MG63 (cell line): ENCODE results near the gene ATP2B3. TPM values are rescaled to one million over a fixed set of nuclear protein-coding genes. Genes with fewer than 3 reads are reported as not detected.
A peak's percentile ranks its signal among the peaks of the same experiment; 100 is the strongest.

ENCODE experiments used
- DNase-seq: peaks from one replicate; pipeline ENCODE4 v3.0.0-alpha.2; 2020
- H3K27me3 ChIP-seq: fragments of 250-450 bp; sonication (Bioruptor Pico); 2 replicates; pipeline ENCODE4 v1.5.1; 2020; ENCODE audit warnings: mild to moderate bottlenecking, moderate library complexity
- H3K36me3 ChIP-seq: fragments of 250-450 bp; sonication (Bioruptor Pico); 2 replicates; pipeline ENCODE4 v1.5.1; 2020; ENCODE audit warnings: mild to moderate bottlenecking, moderate library complexity
- H3K4me3 ChIP-seq: fragments of 250-450 bp; sonication (Bioruptor Pico); 2 replicates; pipeline ENCODE4 v1.5.1; 2020; ENCODE audit warnings: mild to moderate bottlenecking, moderate library complexity
- H3K9me3 ChIP-seq: fragments of 250-450 bp; sonication (Bioruptor Pico); 2 replicates; pipeline ENCODE4 v1.5.1; 2020; ENCODE audit warnings: mild to moderate bottlenecking, moderate library complexity
- total RNA-seq: library from RNA; depleted of rRNA; stranded (reverse); fragments of >200 nt; shearing (Covaris generic); gene quantifications from 2 replicates; pipeline ENCODE4 v1.2.3, GENCODE V29; 2014; ENCODE audit warnings: low replicate concordance

ATP2B3 gene
- total RNA-seq, 1 experiment from 2014 or later: 0.13 TPM

- H3K27me3 ChIP-seq: no peaks in the 10 kb centered on the region
- peak overlapping the region; percentile 26 for H3K4me3 ChIP-seq
- DNase-seq: no peak
- peaks cover 43% of the 10 kb centered on the region for H3K36me3 ChIP-seq
- H3K9me3 ChIP-seq: no peaks in the 10 kb centered on the region
Measured at GRCh38 chrX:153498453-153498852, 19.0 kb upstream of the ATP2B3 start.

- Histone ChIP-seq H3K4me3 (peak overlapping the region; percentile 26), H3K9me3 (no peaks in the 10 kb centered on the region), H3K36me3 (peaks cover 44% of the 10 kb centered on the region), H3K27me3 (no peaks in the 10 kb centered on the region)
- peak; percentile 80 for DNase-seq
Measured at GRCh38 chrX:153499341-153499740, 18.1 kb upstream of the ATP2B3 start.

- H3K27me3 ChIP-seq: no peaks in the 10 kb centered on the region
- DNase-seq: peak; percentile 88
- H3K9me3 ChIP-seq: no peaks in the 10 kb centered on the region
- peak overlapping the region; percentile 26 for H3K4me3 ChIP-seq
- H3K36me3 ChIP-seq: peaks cover 44% of the 10 kb centered on the region
Measured at GRCh38 chrX:153499876-153500275, 17.6 kb upstream of the ATP2B3 start.

GRCh38 chrX:153500676-153501280 is 16.7 kb upstream of the ATP2B3 start:
- Histone ChIP-seq H3K27me3 (no peaks in the 10 kb centered on the region), H3K36me3 (peaks cover 40% of the 10 kb centered on the region), H3K4me3 (no peak overlapping the region), H3K9me3 (no peaks in the 10 kb centered on the region)
- DNase-seq: no peak

- H3K9me3 ChIP-seq: no peaks in the 10 kb centered on the region
- peaks cover 32% of the 10 kb centered on the region for H3K36me3 ChIP-seq
- DNase-seq: peak; percentile 59
- H3K27me3 ChIP-seq: no peaks in the 10 kb centered on the region
- H3K4me3 ChIP-seq: no peak overlapping the region
Measured at GRCh38 chrX:153501530-153501929, 15.9 kb upstream of the ATP2B3 start.

- no peak for DNase-seq
- Histone ChIP-seq H3K4me3 (no peak overlapping the region), H3K27me3 (no peaks in the 10 kb centered on the region), H3K9me3 (no peaks in the 10 kb centered on the region), H3K36me3 (peaks cover 37% of the 10 kb centered on the region)
Measured at GRCh38 chrX:153502131-153502530, 15.3 kb upstream of the ATP2B3 start.

GRCh38 chrX:153502796-153503195 is 14.6 kb upstream of the ATP2B3 start:
- DNase-seq: no peak
- no peak overlapping the region for H3K4me3 ChIP-seq
- no peaks in the 10 kb centered on the region for H3K9me3 ChIP-seq
- H3K27me3 ChIP-seq: no peaks in the 10 kb centered on the region
- H3K36me3 ChIP-seq: peaks cover 41% of the 10 kb centered on the region

- DNase-seq: no peak
- H3K4me3 ChIP-seq: no peak overlapping the region
- peaks cover 36% of the 10 kb centered on the region for H3K36me3 ChIP-seq
- no peaks in the 10 kb centered on the region for H3K27me3 ChIP-seq
- H3K9me3 ChIP-seq: no peaks in the 10 kb centered on the region
Measured at GRCh38 chrX:153504445-153505016, 12.9 kb upstream of the ATP2B3 start.

GRCh38 chrX:153505361-153505760 is 12.1 kb upstream of the ATP2B3 start:
- Histone ChIP-seq H3K9me3 (no peaks in the 10 kb centered on the region), H3K36me3 (peaks cover 34% of the 10 kb centered on the region), H3K4me3 (no peak overlapping the region), H3K27me3 (no peaks in the 10 kb centered on the region)
- no peak for DNase-seq

GRCh38 chrX:153507484-153508178 is 9.8 kb upstream of the ATP2B3 start:
- no peaks in the 10 kb centered on the region for H3K9me3 ChIP-seq
- H3K4me3 ChIP-seq: no peak overlapping the region
- peak; percentile 78 for DNase-seq
- H3K36me3 ChIP-seq: peaks cover 22% of the 10 kb centered on the region
- H3K27me3 ChIP-seq: no peaks in the 10 kb centered on the region

- Histone ChIP-seq H3K27me3 (no peaks in the 10 kb centered on the region), H3K9me3 (no peaks in the 10 kb centered on the region), H3K36me3 (peaks cover 16% of the 10 kb centered on the region), H3K4me3 (no peak overlapping the region)
- no peak for DNase-seq
Measured at GRCh38 chrX:153509592-153509991, 7.8 kb upstream of the ATP2B3 start.

- no peak for DNase-seq
- H3K36me3 ChIP-seq: peaks cover 16% of the 10 kb centered on the region
- no peak overlapping the region for H3K4me3 ChIP-seq
- no peaks in the 10 kb centered on the region for H3K27me3 ChIP-seq
- H3K9me3 ChIP-seq: no peaks in the 10 kb centered on the region
Measured at GRCh38 chrX:153510383-153510782, 7.1 kb upstream of the ATP2B3 start.

- H3K36me3 ChIP-seq: peaks cover 12% of the 10 kb centered on the region
- H3K27me3 ChIP-seq: peaks cover 9% of the 10 kb centered on the region
- peak; percentile 73 for DNase-seq
- H3K4me3 ChIP-seq: no peak overlapping the region
- no peaks in the 10 kb centered on the region for H3K9me3 ChIP-seq
Measured at GRCh38 chrX:153511784-153512500, 5.5 kb upstream of the ATP2B3 start.

- no peak for DNase-seq
- peaks cover 12% of the 10 kb centered on the region for H3K27me3 ChIP-seq
- no peak overlapping the region for H3K4me3 ChIP-seq
- peaks cover 7% of the 10 kb centered on the region for H3K36me3 ChIP-seq
- H3K9me3 ChIP-seq: no peaks in the 10 kb centered on the region
Measured at GRCh38 chrX:153512501-153512893, 4.9 kb upstream of the ATP2B3 start.

- Histone ChIP-seq H3K36me3 (0 out of 2 replicates have a peak, but pooled peaks cover under 1% of the 10 kb centered on the region), H3K9me3 (no peaks in the 10 kb centered on the region), H3K27me3 (peaks cover 14% of the 10 kb centered on the region), H3K4me3 (no peak overlapping the region)
- DNase-seq: no peak
Measured at GRCh38 chrX:153513265-153513664, 4.2 kb upstream of the ATP2B3 start.

GRCh38 chrX:153514259-153514658 is 3.2 kb upstream of the ATP2B3 start:
- no peaks in the 10 kb centered on the region for H3K36me3 ChIP-seq
- no peak for DNase-seq
- H3K9me3 ChIP-seq: no peaks in the 10 kb centered on the region

GRCh38 chrX:153515435-153515834 is 2.0 kb upstream of the ATP2B3 start:
- Histone ChIP-seq H3K4me3 (no peak overlapping the region), H3K9me3 (no peaks in the 10 kb centered on the region), H3K36me3 (no peaks in the 10 kb centered on the region), H3K27me3 (peaks cover 16% of the 10 kb centered on the region)
- DNase-seq: no peak

More at GRCh38 chrX:153514259-153514658, 3.2 kb upstream of the ATP2B3 start:
- no peak overlapping the region for H3K4me3 ChIP-seq
- H3K27me3 ChIP-seq: peaks cover 16% of the 10 kb centered on the region
